ENCODE data around the gene MYO5A. TPM values are rescaled to one million over a fixed set of nuclear protein-coding genes. Genes with fewer than 3 reads are reported as not detected.

MYO5A gene
- total RNA-seq, 3 donors from 2014 or later: 4.1 to 26.7 (median 12.6) TPM

- intact Hi-C loops (cut with DNase I, micrococcal nuclease): no loop called here
- ATAC-seq (peak; percentile 78), DNase-seq (no peak)
- no peaks in the 10 kb centered on the region for H3K36me3 ChIP-seq (ENCODE audit: low read depth)
- TF ChIP-seq CTCF (IDR thresholded peaks at IDR 0.05): no peak
- H3K4me1 ChIP-seq (ENCODE audit: low read depth): peaks cover 10% of the 10 kb centered on the region
- no peaks in the 10 kb centered on the region for H3K9me3 ChIP-seq
- no peak overlapping the region for H3K4me3 ChIP-seq
Observed at GRCh38 chr15:52360229-52361203, 168.2 kb downstream of the MYO5A start.

GRCh38 chr15:52359722-52360121 lies 169.0 kb downstream of the MYO5A start:
- Histone ChIP-seq H3K9me3 (no peaks in the 10 kb centered on the region), H3K4me3 (no peak overlapping the region), H3K36me3 (ENCODE audit: low read depth) (no peaks in the 10 kb centered on the region), H3K4me1 (ENCODE audit: low read depth) (peaks cover 10% of the 10 kb centered on the region)
- intact Hi-C loops (cut with DNase I, micrococcal nuclease): no loop called here
- no peak for TF ChIP-seq CTCF (IDR thresholded peaks at IDR 0.05)
- ATAC-seq: no peak
- DNase-seq: no peak

GRCh38 chr15:52357949-52358348 lies 170.7 kb downstream of the MYO5A start:
- DNase-seq: no peak
- Histone ChIP-seq H3K9me3 (no peaks in the 10 kb centered on the region), H3K4me3 (no peak overlapping the region), H3K36me3 (ENCODE audit: low read depth) (no peaks in the 10 kb centered on the region), H3K4me1 (ENCODE audit: low read depth) (peaks cover 10% of the 10 kb centered on the region)
- ATAC-seq: no peak
- intact Hi-C loops (cut with DNase I, micrococcal nuclease): no loop called here
- TF ChIP-seq CTCF (IDR thresholded peaks at IDR 0.05): no peak

GRCh38 chr15:52352086-52352485 lies 176.6 kb downstream of the MYO5A start:
- Histone ChIP-seq H3K36me3 (ENCODE audit: low read depth) (no peaks in the 10 kb centered on the region), H3K4me3 (no peak overlapping the region), H3K9me3 (no peaks in the 10 kb centered on the region), H3K4me1 (ENCODE audit: low read depth) (no peaks in the 10 kb centered on the region)
- no peak for ATAC-seq
- intact Hi-C loops (cut with DNase I, micrococcal nuclease): no loop called here
- no peak for TF ChIP-seq CTCF (IDR thresholded peaks at IDR 0.05)
- DNase-seq: no peak

GRCh38 chr15:52351206-52351908 lies 177.3 kb downstream of the MYO5A start:
- no peak for TF ChIP-seq CTCF (IDR thresholded peaks at IDR 0.05)
- DNase-seq (no peak), ATAC-seq (no peak)
- H3K4me1 ChIP-seq (ENCODE audit: low read depth): no peaks in the 10 kb centered on the region
- no peaks in the 10 kb centered on the region for H3K9me3 ChIP-seq
- no peaks in the 10 kb centered on the region for H3K36me3 ChIP-seq (ENCODE audit: low read depth)
- intact Hi-C loops (cut with DNase I, micrococcal nuclease): no loop called here
- no peak overlapping the region for H3K4me3 ChIP-seq

Data from mucosa of descending colon (tissue), 3 donors.